Kidney (tissue), 14 donors: ENCODE results near the gene PNKP. TPM values are rescaled to one million over a fixed set of nuclear protein-coding genes. Genes with fewer than 3 reads are reported as not detected.

Experiments used
- DNase-seq, 5 donors: peaks; one replicate each; pipeline ENCODE4 v3.0.0-alpha.2; 2013 to 2020
- FAIRE-seq: peaks from 2 replicates; lab custom pipeline; 2012; peaks lifted over from hg19 to GRCh38; lab: Jason Lieb, UNC
- H3K27ac ChIP-seq, 2 donors: one replicate each; pipeline ENCODE4 v1.7.0; 2013; ENCODE audit warnings: low read depth in 2 of 2, low read length in 2 of 2, inconsistent platforms in 1 of 2
- H3K27me3 ChIP-seq: one replicate; pipeline ENCODE4 v1.7.1; 2013; ENCODE audit warnings: low read length, inconsistent platforms; ENCODE audit not compliant: control insufficient read depth, insufficient read depth
- H3K36me3 ChIP-seq, 3 donors: one replicate each; pipeline versions ENCODE4 v1.7.0 to v1.7.1; 2013; ENCODE audit warnings: low read length in 3 of 3, control low read depth in 1 of 3, inconsistent platforms in 1 of 3; ENCODE audit not compliant: insufficient read depth in 3 of 3, control insufficient read depth in 2 of 3
- H3K4me1 ChIP-seq, 3 donors: one replicate each; pipeline versions ENCODE4 v1.7.0 to v1.7.1; 2013; ENCODE audit warnings: low read length in 3 of 3, inconsistent platforms in 1 of 3, low read depth in 1 of 3; ENCODE audit not compliant: control insufficient read depth in 2 of 3, insufficient read depth in 2 of 3
- H3K4me3 ChIP-seq, 3 donors: one replicate each; pipeline versions ENCODE4 v1.7.0 to v1.8.1; 2013; ENCODE audit warnings: low read length in 3 of 3, control low read depth in 1 of 3, inconsistent platforms in 1 of 3
- H3K9ac ChIP-seq, 3 donors: one replicate each; pipeline versions ENCODE4 v1.7.0 to v1.7.1; 2013; ENCODE audit warnings: low read length in 3 of 3, control low read depth in 1 of 3, inconsistent platforms in 1 of 3
- H3K9me3 ChIP-seq, 3 donors: one replicate each; pipeline versions ENCODE4 v1.7.0 to v1.7.1; 2013; ENCODE audit warnings: low read length in 3 of 3, control low read depth in 1 of 3, inconsistent platforms in 1 of 3; ENCODE audit not compliant: control insufficient read depth in 2 of 3, insufficient read depth in 1 of 3
- intact Hi-C: fragments of 100-400 bp; cut with DNase I; formaldehyde crosslinking; loops from one replicate; pipeline ENCODE4 v1.11.1; 2022
- polyA plus RNA-seq: library from polyadenylated mRNA; stranded (reverse); fragments of 350-450 nt; fragmentation: Illumina TruSeq; extraction: RNeasy Lipid Tissue Mini Kit (QIAGEN cat#74804); gene quantifications from one replicate; pipeline ENCODE4 v1.2.3, GENCODE V29; 2014; ENCODE audit warnings: low read depth, low replicate concordance; ENCODE audit not compliant: insufficient read depth
- total RNA-seq: library from RNA; stranded (reverse); fragmentation: NEBNext Ultra II Directional; extraction: Animal tissue kit (Norgen Biotek cat#: 25700); gene quantifications from one replicate; pipeline ENCODE4 v1.2.1, GENCODE V29; 2021
- TF ChIP-seq, protein P1 (sequence below): IDR thresholded peaks from 3 replicates; pipeline ENCODE4 v1.5.1; 2012; ENCODE audit warnings: mild to moderate bottlenecking, moderate library complexity, borderline replicate concordance; ENCODE audit not compliant: insufficient read depth; ENCODE audit errors: extremely low read depth
- donor health status: control.
- donor health status: control.
- donor health status: control.
- donor health status: control.
- donor health status: control.
- donor health status: DM: yes; HTN: yes; CAD: no.
- donor health status: Normal renal cell carcinoma (clear cell type).

The PNKP gene
- total and polyA plus RNA-seq, 2 donors from 2014 or later, result 45.5 to 101 TPM

GRCh38 chr19:49863935-49864320, 3.4 kb downstream of the PNKP start:
- no peak overlapping the region for H3K27ac ChIP-seq

DNA sequence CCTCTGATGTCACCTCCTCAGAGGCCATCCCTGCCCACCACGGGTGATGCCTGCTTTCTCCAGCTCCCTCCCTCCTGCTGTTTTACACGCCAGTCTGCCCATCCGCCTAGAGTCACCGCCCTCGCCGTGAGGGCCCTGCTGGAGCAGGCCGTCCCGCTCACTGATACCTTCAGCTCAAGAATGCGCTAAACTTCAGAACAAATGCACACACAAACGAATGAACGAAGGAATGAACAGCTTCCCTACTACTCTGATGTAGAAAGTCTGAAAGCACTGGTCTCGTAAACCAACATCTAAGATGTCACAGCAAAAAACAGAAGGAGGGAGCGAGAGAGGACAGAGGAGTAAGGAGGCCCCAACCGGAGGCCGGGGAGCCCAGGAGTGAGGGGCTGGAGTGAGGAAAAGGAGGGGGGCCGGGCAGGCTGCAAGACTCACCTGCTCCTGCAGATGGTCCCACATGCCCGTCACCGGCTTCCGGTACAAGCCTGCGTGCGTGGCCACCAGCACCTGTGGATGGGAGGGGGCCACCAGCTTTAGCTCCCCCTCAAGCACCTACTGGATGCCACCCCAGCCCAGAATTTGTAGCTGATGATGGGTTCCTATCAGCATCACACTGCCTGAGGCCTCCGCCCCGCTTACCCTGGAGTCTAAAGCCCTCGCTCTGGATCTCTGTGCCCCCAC, 4.0 kb downstream of the PNKP start:
- no peak overlapping the region for H3K9ac ChIP-seq
- DNase-seq (no peak), FAIRE-seq (no peak)
- TF ChIP-seq, protein P1, sequence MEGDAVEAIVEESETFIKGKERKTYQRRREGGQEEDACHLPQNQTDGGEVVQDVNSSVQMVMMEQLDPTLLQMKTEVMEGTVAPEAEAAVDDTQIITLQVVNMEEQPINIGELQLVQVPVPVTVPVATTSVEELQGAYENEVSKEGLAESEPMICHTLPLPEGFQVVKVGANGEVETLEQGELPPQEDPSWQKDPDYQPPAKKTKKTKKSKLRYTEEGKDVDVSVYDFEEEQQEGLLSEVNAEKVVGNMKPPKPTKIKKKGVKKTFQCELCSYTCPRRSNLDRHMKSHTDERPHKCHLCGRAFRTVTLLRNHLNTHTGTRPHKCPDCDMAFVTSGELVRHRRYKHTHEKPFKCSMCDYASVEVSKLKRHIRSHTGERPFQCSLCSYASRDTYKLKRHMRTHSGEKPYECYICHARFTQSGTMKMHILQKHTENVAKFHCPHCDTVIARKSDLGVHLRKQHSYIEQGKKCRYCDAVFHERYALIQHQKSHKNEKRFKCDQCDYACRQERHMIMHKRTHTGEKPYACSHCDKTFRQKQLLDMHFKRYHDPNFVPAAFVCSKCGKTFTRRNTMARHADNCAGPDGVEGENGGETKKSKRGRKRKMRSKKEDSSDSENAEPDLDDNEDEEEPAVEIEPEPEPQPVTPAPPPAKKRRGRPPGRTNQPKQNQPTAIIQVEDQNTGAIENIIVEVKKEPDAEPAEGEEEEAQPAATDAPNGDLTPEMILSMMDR, result no peak
- no peaks in the 10 kb centered on the region for H3K27me3 ChIP-seq
- intact Hi-C loops, result no loop called here
- H3K36me3 ChIP-seq, result peaks cover 6 to 22% (median 11%) of the 10 kb centered on the region in 3 donors
- H3K4me3 ChIP-seq, result no peak overlapping the region
- peaks cover 0 to 16% (median 8%) of the 10 kb centered on the region in 3 donors for H3K4me1 ChIP-seq
- no peaks in the 10 kb centered on the region for H3K9me3 ChIP-seq
- H3K27ac ChIP-seq, result no peak overlapping the region

More at GRCh38 chr19:49863935-49864320, 3.4 kb downstream of the PNKP start:
- no peak for DNase-seq
- intact Hi-C loops, result no loop called here
- peaks cover 6 to 22% (median 11%) of the 10 kb centered on the region in 3 donors for H3K36me3 ChIP-seq
- no peak overlapping the region for H3K9ac ChIP-seq
- no peak for FAIRE-seq
- H3K4me3 ChIP-seq, result no peak overlapping the region
- TF ChIP-seq, protein P1, result no peak
- peaks cover 0 to 18% (median 8%) of the 10 kb centered on the region in 3 donors for H3K4me1 ChIP-seq
- H3K27me3 ChIP-seq, result no peaks in the 10 kb centered on the region
- H3K9me3 ChIP-seq, result no peaks in the 10 kb centered on the region

DNA sequence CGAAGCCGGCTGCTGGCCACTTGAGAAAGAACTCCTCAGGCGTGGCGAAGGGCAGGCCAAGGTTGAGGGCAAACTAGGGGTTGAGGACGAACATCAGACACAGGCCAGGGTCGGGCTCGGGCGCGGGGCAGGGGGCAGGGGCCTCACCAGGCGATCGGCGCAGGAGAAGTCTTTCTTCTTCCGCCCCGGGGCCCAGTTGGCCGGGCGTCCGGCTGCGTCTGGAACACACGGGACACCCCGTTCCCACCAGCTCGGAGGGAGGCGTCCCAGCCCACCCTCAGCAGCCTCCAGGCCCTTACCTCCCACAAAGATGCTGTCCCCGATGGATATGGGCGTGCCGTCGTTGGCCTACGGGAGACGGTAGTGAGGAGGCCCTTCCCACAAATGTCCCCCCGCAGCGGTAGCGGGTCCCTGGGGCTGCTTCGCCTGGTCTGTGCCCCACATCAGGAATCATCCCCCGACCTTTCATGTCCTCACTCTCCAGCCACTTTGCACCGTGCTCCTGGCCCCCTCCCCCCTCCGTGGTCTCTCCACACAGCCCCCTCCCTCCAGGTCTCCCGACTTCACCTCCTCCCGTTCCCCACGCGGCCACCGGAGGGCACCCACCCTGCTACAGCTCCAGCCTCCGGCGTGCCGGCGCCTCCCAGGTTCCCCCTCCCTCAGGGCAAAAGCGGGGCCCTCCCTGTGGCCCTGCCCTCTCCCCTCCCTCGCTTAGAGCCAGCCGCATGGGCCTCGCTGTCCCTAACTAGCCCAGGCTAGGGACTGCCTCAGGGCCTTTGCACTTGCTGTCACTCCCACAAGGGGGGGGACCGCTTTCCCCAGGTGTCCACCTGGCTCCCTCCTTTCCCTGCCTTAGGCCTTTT, 4.8 kb downstream of the PNKP start:
- Histone ChIP-seq H3K27me3 (no peaks in the 10 kb centered on the region), H3K4me3 (no peak overlapping the region), H3K36me3 (peaks cover 6 to 23% (median 12%) of the 10 kb centered on the region in 3 donors), H3K9ac (no peak overlapping the region), H3K9me3 (no peaks in the 10 kb centered on the region), H3K4me1 (peaks cover 0 to 14% (median 8%) of the 10 kb centered on the region in 3 donors), H3K27ac (no peak overlapping the region)
- DNase-seq (peak in 2 of 5 donors; percentile 45 to 73), FAIRE-seq (no peak)
- intact Hi-C loops, result no loop called here
- TF ChIP-seq, protein P1, result no peak
